Esophagus (tissue), 2 donors: ENCODE data around the gene ADAMTSL1. TPM values are rescaled to one million over a fixed set of nuclear protein-coding genes. Genes with fewer than 3 reads are reported as not detected.

Experiments
- H3K27ac ChIP-seq, 2 donors: one replicate each; pipeline ENCODE4 v1.5.1; 2013; ENCODE audit warnings: low read depth in 2 of 2, mild to moderate bottlenecking in 2 of 2, inconsistent platforms in 1 of 2, low read length in 1 of 2, moderate library complexity in 1 of 2
- H3K27me3 ChIP-seq, 2 donors: one replicate each; pipeline ENCODE4 v1.6.1; 2013; ENCODE audit warnings: low read length in 2 of 2, control low read depth in 1 of 2, mild to moderate bottlenecking in 1 of 2; ENCODE audit not compliant: insufficient read depth in 2 of 2, control insufficient read depth in 1 of 2
- H3K36me3 ChIP-seq, 2 donors: one replicate each; pipeline ENCODE4 v1.6.1; 2013; ENCODE audit warnings: low read length in 1 of 2; ENCODE audit not compliant: control insufficient read depth in 2 of 2, insufficient read depth in 2 of 2
- H3K4me1 ChIP-seq, 2 donors: one replicate each; pipeline ENCODE4 v1.6.1; 2013; ENCODE audit warnings: low read length in 1 of 2; ENCODE audit not compliant: control insufficient read depth in 2 of 2, insufficient read depth in 2 of 2
- H3K4me3 ChIP-seq, 2 donors: one replicate each; pipeline ENCODE4 v1.5.1; 2013; ENCODE audit warnings: low read length in 2 of 2, mild to moderate bottlenecking in 2 of 2, low read depth in 1 of 2, moderate library complexity in 1 of 2
- H3K9me3 ChIP-seq, 2 donors: one replicate each; pipeline ENCODE4 v1.6.1; 2013; ENCODE audit warnings: mild to moderate bottlenecking in 2 of 2, low read depth in 1 of 2, low read length in 1 of 2, moderate library complexity in 1 of 2; ENCODE audit not compliant: control insufficient read depth in 2 of 2, insufficient read depth in 1 of 2
- WGBS, 2 donors: extraction: QIAGEN DNeasy Blood & Tissue Kit; methylation state at CpG; one replicate each; pipeline ENCODE4 v1.1.7; 2013; 5-methylcytosine and 5-hydroxymethylcytosine counted together
- polyA plus RNA-seq, 2 donors: library from polyadenylated mRNA; stranded (reverse); fragments of 200-250 nt; gene quantifications; one replicate each; pipeline ENCODE4 v1.2.3, GENCODE V29; 2013
- donor health status: healthy with polysubstance abuse.
- donor health status: Bipolar disorder and iron deficiency.

The ADAMTSL1 gene
- polyA plus RNA-seq, 2 donors = 1.2 to 1.8 TPM

- no peak overlapping the region for H3K27ac ChIP-seq
- 89 to 90% methylated on average over 4 of the region's 4 CpGs for WGBS, 2 donors
- H3K4me1 ChIP-seq = peaks cover 0 to 2% of the 10 kb centered on the region in 2 donors
- H3K27me3 ChIP-seq = no peaks in the 10 kb centered on the region
- H3K36me3 ChIP-seq = no peaks in the 10 kb centered on the region
- no peaks in the 10 kb centered on the region for H3K9me3 ChIP-seq
- no peak overlapping the region for H3K4me3 ChIP-seq
Observed at GRCh38 chr9:18800579-18800978, 326.6 kb downstream of the ADAMTSL1 start.

DNA sequence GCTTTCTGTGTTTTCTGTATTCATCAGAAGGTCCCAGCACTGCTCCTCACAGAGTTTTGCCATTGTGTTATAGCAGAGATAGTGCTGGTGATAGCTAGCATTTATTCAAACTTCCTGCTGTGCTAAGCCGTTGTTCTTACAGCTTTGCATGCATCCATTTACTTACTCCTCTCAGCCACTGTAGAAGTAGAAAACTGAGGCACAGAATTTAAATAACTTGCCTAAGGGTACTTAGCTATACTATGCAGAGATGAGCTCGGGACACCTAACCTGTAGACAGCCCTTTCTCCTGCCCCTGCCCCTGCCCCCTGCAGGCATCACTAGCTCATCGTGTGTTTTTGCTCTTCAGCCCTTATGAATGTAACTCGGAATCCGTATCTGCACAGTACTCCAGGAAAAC is 331.4 kb downstream of the ADAMTSL1 start:
- H3K4me3 ChIP-seq = no peak overlapping the region
- no peak overlapping the region for H3K27ac ChIP-seq
- H3K9me3 ChIP-seq = no peaks in the 10 kb centered on the region
- H3K36me3 ChIP-seq = no peaks in the 10 kb centered on the region
- no peaks in the 10 kb centered on the region for H3K27me3 ChIP-seq
- 86 to 92% methylated on average over 5 of the region's 5 CpGs for WGBS, 2 donors
- peaks cover 0 to 2% of the 10 kb centered on the region in 2 donors for H3K4me1 ChIP-seq

DNA sequence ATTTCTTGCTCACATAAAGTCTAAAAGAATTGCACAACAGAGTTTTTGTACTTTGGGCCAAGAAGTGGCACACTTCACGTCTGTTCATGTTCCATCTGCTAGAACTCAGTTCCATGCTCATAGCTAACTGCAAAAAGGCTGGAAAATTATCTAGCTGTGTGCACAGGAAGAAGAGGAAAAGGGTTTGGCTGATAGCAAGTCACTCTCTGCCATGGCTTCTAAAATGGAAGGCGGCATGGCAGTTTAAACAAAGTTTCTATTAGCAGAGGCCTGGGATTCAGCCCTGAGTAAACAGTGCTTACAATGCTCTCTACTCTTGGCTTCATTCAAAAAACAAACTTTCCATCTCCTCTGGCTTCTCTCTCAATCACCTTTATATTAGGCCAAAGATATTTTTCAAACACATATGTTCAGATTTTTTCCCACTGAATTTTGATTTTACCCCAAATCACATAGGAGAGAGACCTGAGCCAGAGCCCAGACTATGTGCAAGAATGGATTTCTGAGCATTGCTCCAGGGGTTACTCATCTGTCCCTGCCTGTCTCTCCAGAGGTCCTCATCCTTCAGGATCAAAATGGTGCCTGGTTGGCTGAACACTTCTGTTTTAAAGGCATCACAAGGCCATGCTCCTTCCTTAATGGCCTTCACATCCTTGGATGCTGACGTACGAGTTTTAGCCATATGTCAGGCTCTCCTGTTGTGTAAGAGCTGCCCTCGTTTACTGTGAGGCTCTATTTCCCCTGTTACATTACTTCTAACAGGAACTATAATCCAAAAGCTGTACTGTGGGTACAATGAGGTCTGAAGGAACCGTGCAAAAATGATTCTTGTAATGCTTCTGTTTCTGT is 332.5 kb downstream of the ADAMTSL1 start:
- no peak overlapping the region for H3K27ac ChIP-seq
- H3K4me3 ChIP-seq = no peak overlapping the region
- WGBS, 2 donors = 66 to 74% methylated on average over 6 of the region's 6 CpGs
- H3K36me3 ChIP-seq = no peaks in the 10 kb centered on the region
- peaks cover 0 to 2% of the 10 kb centered on the region in 2 donors for H3K4me1 ChIP-seq
- H3K27me3 ChIP-seq = no peaks in the 10 kb centered on the region
- no peaks in the 10 kb centered on the region for H3K9me3 ChIP-seq

DNA sequence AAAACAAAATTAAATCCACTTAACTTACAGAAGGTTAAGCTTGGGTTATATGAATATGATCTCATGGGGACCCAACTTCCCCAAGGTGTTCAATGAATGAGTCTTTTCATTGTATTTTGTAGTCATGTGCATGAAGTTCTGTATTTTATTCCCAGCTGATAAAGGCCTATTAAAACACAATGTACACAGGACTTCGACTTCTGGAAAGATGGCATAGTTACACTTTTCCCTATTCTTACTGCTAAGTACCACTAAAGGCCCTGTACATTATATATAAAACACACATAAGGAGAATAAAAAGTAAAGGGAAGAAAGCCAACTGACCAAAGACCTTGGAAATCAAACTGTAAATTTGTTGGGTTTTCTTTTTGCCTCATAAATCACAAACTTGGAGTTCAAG is 336.6 kb downstream of the ADAMTSL1 start:
- Histone ChIP-seq H3K4me1 (no peaks in the 10 kb centered on the region), H3K27ac (no peak overlapping the region), H3K36me3 (no peaks in the 10 kb centered on the region), H3K27me3 (no peaks in the 10 kb centered on the region), H3K9me3 (no peaks in the 10 kb centered on the region), H3K4me3 (no peak overlapping the region)
- 89 to 90% methylated on average over 1 of the region's 1 CpG for WGBS, 2 donors

DNA sequence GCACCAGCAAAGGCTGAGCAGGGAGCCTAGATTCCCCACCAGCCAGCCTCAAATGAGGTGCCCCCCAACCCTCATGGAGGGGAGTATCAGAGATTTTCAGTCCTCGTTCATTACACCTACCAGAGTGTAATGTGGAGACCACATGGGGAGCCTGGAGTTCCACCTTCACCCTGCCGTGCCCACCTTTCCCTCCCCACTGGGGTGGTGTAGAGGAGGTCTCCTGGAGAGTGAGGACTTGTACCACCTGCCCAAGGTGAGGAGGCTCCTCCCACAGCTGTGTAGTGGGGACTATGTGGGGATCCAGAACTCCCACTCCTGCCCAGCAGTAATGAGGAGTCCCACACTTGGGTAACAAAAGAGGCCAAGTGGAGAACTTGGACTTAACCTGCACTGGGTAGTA is 337.2 kb downstream of the ADAMTSL1 start:
- H3K9me3 ChIP-seq = no peaks in the 10 kb centered on the region
- 78 to 79% methylated on average over 2 of the region's 2 CpGs for WGBS, 2 donors
- no peak overlapping the region for H3K27ac ChIP-seq

GRCh38 chr9:18819418-18819817 is 345.5 kb downstream of the ADAMTSL1 start:
- Histone ChIP-seq H3K27ac (no peak overlapping the region), H3K4me1 (peaks cover 0 to 3% of the 10 kb centered on the region in 2 donors), H3K4me3 (no peak overlapping the region), H3K9me3 (no peaks in the 10 kb centered on the region), H3K27me3 (no peaks in the 10 kb centered on the region), H3K36me3 (no peaks in the 10 kb centered on the region)
- 77 to 80% methylated on average over 3 of the region's 3 CpGs for WGBS, 2 donors

More for the DNA sequence above, 337.2 kb downstream of the ADAMTSL1 start:
- H3K4me3 ChIP-seq = no peak overlapping the region
- H3K27me3 ChIP-seq = no peaks in the 10 kb centered on the region
- no peaks in the 10 kb centered on the region for H3K36me3 ChIP-seq
- H3K4me1 ChIP-seq = no peaks in the 10 kb centered on the region

DNA sequence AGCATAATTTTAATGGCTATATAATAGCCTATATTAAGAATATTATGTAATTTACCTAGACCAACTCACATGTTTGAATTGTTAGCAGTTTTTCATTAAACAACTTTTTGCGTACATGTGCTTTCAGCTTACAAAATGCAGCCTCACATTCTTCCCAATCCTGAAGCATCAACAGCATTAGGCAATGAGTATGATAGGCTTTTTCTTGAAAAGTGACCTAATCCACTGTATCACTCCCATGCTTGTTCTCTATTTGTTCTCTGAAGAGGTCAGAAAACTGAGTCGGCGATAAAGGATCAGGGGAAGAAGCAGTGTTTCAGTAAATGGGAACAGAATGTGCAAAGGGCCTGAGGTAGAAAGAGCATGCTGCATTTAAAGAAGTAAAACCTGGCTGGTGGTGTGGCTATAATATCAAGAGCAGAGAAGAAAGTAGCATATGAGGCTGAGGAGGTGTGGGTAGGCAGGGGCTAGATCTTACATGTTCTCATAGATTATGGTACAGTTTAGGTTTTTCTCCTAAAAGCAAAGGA is 346.7 kb downstream of the ADAMTSL1 start:
- Histone ChIP-seq H3K36me3 (no peaks in the 10 kb centered on the region), H3K4me3 (no peak overlapping the region), H3K27ac (no peak overlapping the region), H3K4me1 (peaks cover 0 to 3% of the 10 kb centered on the region in 2 donors), H3K9me3 (no peaks in the 10 kb centered on the region), H3K27me3 (no peaks in the 10 kb centered on the region)
- WGBS, 2 donors = 78 to 96% methylated on average over 3 of the region's 3 CpGs

GRCh38 chr9:18821788-18822187 is 347.8 kb downstream of the ADAMTSL1 start:
- H3K4me3 ChIP-seq = no peak overlapping the region
- H3K4me1 ChIP-seq = peaks cover 0 to 3% of the 10 kb centered on the region in 2 donors
- H3K9me3 ChIP-seq = no peaks in the 10 kb centered on the region
- no peaks in the 10 kb centered on the region for H3K36me3 ChIP-seq
- no peaks in the 10 kb centered on the region for H3K27me3 ChIP-seq
- 63 to 66% methylated on average over 3 of the region's 3 CpGs for WGBS, 2 donors
- no peak overlapping the region for H3K27ac ChIP-seq

GRCh38 chr9:18822850-18823249 is 348.9 kb downstream of the ADAMTSL1 start:
- Histone ChIP-seq H3K4me3 (no peak overlapping the region), H3K9me3 (no peaks in the 10 kb centered on the region), H3K27ac (no peak overlapping the region), H3K36me3 (no peaks in the 10 kb centered on the region), H3K4me1 (peaks cover 0 to 3% of the 10 kb centered on the region in 2 donors), H3K27me3 (no peaks in the 10 kb centered on the region)
- 89 to 92% methylated on average over 5 of the region's 5 CpGs for WGBS, 2 donors
